ENCODE data around the gene PPP1R7. TPM values are rescaled to one million over a fixed set of nuclear protein-coding genes. Genes with fewer than 3 reads are reported as not detected.

The PPP1R7 gene
- total and polyA plus RNA-seq, 2 donors from 2014 or later: 64.6 to 94.9 TPM

DNA sequence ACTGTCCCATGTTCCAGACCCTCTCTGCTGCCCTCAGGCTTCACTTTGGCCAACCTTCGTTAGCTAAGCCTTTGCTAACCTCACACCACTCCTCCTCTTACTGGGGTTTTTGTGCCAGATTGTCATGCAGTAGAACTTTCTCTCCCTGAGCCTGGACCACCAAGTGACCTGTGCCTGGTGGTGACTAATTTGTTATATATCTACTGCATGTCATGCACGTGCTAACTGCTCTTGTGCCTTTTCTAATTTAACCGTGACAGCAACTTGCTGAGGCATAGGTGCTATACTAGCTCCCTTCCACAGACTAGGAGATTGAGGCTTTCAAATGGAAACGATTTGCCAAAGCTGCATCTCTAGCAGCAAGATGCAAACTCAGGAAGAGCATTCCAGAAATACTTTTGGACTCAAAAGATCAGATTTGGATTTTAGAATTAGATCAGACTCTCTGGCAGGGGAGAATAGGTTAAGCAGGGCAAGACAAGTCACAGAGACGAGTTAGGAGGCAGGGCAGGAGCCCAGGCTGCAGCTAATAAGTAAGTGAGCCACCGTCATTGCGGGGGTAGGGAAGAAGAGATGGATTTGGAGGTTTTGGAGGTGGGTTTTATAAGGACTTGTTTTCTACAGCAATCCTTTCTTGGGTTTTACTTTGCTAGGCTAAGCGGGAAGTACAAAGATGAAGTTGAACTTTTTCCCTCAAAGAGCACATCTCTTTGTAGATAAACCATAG is 1.8 kb downstream of the PPP1R7 start:
- intact Hi-C loops (cut with DNase I): no loop called here
- peak in 1 of 5 donors; percentile 7 for DNase-seq

DNA sequence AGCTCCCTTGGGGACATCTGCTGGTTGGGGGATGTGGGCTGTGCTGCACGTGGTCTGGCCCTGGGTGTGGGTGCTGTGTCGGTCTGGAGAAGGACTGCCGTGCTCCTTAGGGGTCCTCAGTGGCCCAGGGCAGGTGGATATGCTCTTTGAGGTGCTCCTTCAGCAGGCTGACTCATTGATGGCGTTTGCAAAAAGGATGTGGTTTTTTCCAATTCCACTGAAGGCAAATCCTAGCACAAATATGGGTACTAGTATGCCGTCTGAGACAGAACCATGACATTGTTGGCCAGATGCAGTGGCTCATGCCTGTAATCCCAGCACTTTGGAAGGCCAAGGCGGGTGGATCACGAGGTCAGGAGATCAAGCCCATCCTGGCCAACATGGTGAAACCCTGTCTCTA is 3.3 kb downstream of the PPP1R7 start:
- peak in 1 of 5 donors; percentile 60 for DNase-seq
- FAIRE-seq: no peak
- Histone ChIP-seq H3K27me3 (ENCODE audit: control insufficient read depth, insufficient read depth, low read length) (no peaks in the 10 kb centered on the region), H3K9me3 (ENCODE audit: control insufficient read depth in 2 of 3, insufficient read depth in 1 of 3, low read length in 3 of 3) (no peaks in the 10 kb centered on the region), H3K27ac (ENCODE audit: low read depth in 2 of 2, low read length in 2 of 2) (no peak overlapping the region), H3K36me3 (ENCODE audit: control insufficient read depth in 2 of 3, insufficient read depth in 3 of 3, low read length in 3 of 3) (peaks cover 0 to 19% (median 18%) of the 10 kb centered on the region in 3 donors), H3K4me3 (ENCODE audit: low read length in 3 of 3) (no peak overlapping the region), H3K4me1 (ENCODE audit: control insufficient read depth in 2 of 3, insufficient read depth in 2 of 3, low read depth in 1 of 3, low read length in 3 of 3) (peaks cover 0 to 16% (median 5%) of the 10 kb centered on the region in 3 donors), H3K9ac (ENCODE audit: low read length in 3 of 3) (no peak overlapping the region)
- intact Hi-C loops (cut with DNase I): no loop called here
- TF ChIP-seq, protein P1, sequence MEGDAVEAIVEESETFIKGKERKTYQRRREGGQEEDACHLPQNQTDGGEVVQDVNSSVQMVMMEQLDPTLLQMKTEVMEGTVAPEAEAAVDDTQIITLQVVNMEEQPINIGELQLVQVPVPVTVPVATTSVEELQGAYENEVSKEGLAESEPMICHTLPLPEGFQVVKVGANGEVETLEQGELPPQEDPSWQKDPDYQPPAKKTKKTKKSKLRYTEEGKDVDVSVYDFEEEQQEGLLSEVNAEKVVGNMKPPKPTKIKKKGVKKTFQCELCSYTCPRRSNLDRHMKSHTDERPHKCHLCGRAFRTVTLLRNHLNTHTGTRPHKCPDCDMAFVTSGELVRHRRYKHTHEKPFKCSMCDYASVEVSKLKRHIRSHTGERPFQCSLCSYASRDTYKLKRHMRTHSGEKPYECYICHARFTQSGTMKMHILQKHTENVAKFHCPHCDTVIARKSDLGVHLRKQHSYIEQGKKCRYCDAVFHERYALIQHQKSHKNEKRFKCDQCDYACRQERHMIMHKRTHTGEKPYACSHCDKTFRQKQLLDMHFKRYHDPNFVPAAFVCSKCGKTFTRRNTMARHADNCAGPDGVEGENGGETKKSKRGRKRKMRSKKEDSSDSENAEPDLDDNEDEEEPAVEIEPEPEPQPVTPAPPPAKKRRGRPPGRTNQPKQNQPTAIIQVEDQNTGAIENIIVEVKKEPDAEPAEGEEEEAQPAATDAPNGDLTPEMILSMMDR (IDR thresholded peaks at IDR 0.05; ENCODE audit: borderline replicate concordance, extremely low read depth, insufficient read depth): no peak

More for the DNA sequence above, 1.8 kb downstream of the PPP1R7 start:
- Histone ChIP-seq H3K36me3 (ENCODE audit: control insufficient read depth in 2 of 3, insufficient read depth in 3 of 3, low read length in 3 of 3) (peaks cover 0 to 11% (median 3%) of the 10 kb centered on the region in 3 donors), H3K4me1 (ENCODE audit: control insufficient read depth in 2 of 3, insufficient read depth in 2 of 3, low read depth in 1 of 3, low read length in 3 of 3) (peaks cover 0 to 19% (median 5%) of the 10 kb centered on the region in 3 donors), H3K27ac (ENCODE audit: low read depth in 2 of 2, low read length in 2 of 2) (no peak overlapping the region), H3K9me3 (ENCODE audit: control insufficient read depth in 2 of 3, insufficient read depth in 1 of 3, low read length in 3 of 3) (no peaks in the 10 kb centered on the region), H3K27me3 (ENCODE audit: control insufficient read depth, insufficient read depth, low read length) (no peaks in the 10 kb centered on the region), H3K9ac (ENCODE audit: low read length in 3 of 3) (no peak overlapping the region), H3K4me3 (ENCODE audit: low read length in 3 of 3) (no peak overlapping the region)
- TF ChIP-seq, protein P1 (IDR thresholded peaks at IDR 0.05; ENCODE audit: borderline replicate concordance, extremely low read depth, insufficient read depth): no peak
- no peak for FAIRE-seq

DNA sequence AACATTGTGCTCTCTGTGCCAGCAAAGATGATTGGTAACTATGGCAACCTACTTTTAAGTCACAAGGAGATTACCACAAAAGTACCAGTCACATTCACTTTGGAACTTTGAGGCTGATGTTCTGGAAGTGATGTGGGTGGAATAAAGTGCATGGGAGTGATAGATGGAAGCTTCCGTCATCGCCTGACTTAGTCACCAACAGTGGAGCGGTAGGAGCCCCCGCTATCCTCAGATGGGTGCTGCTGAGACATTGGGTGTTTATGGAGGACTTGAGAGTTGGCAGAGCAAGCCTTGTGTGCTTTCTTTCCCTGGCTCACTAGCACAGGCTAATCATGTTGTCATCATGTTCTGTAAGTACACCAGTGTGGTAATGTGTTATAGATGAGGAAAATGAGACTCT is 4.6 kb downstream of the PPP1R7 start:
- H3K36me3 ChIP-seq (ENCODE audit: control insufficient read depth in 2 of 3, insufficient read depth in 3 of 3, low read length in 3 of 3): peaks cover 0 to 23% (median 18%) of the 10 kb centered on the region in 3 donors
- H3K4me3 ChIP-seq (ENCODE audit: low read length in 3 of 3): no peak overlapping the region
- peaks cover 0 to 13% (median 5%) of the 10 kb centered on the region in 3 donors for H3K4me1 ChIP-seq (ENCODE audit: control insufficient read depth in 2 of 3, insufficient read depth in 2 of 3, low read depth in 1 of 3, low read length in 3 of 3)
- H3K27me3 ChIP-seq (ENCODE audit: control insufficient read depth, insufficient read depth, low read length): no peaks in the 10 kb centered on the region
- peak in 1 of 5 donors; percentile 1 for DNase-seq
- no peak for FAIRE-seq
- no peak overlapping the region for H3K27ac ChIP-seq (ENCODE audit: low read depth in 2 of 2, low read length in 2 of 2)
- TF ChIP-seq, protein P1 (IDR thresholded peaks at IDR 0.05; ENCODE audit: borderline replicate concordance, extremely low read depth, insufficient read depth): no peak
- H3K9ac ChIP-seq (ENCODE audit: low read length in 3 of 3): no peak overlapping the region
- intact Hi-C loops (cut with DNase I): no loop called here
- H3K9me3 ChIP-seq (ENCODE audit: control insufficient read depth in 2 of 3, insufficient read depth in 1 of 3, low read length in 3 of 3): no peaks in the 10 kb centered on the region

All from kidney (tissue), 14 donors.